ENCODE data around the gene BAG2.

BAG2 gene

DNA sequence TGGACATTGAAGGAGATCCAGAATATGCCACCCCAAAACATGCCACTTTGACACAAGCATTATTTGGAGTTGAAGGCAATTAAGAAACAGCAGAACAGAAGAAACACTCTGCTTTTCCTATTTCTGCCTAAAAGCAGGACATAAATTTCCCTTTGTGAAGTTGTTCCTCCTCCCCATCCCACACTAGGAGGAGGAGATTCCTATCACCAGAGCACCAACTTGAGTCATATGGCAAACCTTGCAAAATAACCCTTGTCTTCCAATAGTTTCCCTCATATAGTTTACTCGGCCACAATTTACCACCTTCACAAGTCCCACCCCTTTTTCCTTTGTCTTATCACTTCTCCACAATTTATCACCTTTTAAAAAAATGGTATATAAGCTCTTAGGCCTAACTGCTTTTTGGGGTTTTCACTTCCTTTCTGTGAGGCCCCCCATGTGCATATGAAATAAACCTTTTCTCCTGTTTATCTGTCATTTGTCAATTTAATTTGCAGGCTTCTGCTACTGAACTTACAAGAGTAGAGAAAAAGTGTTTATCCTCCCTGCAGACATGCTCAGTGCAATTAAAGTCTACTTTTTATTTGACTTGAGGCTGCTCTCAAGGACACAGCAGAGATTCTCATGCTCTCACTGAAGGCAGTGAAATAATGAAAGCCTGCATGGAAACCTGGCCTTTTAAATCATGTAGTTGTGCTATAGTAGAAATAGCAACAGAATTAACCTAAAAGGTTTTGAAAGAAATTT is 52.8 kb downstream of the BAG2 start:
- no peak for DNase-seq

GRCh38 chr6:57226221-57226620 is 54.1 kb downstream of the BAG2 start:
- DNase-seq: no peak
